Chondrocyte (in vitro differentiated cells): ENCODE results near the gene TAX1BP1. TPM values are rescaled to one million over a fixed set of nuclear protein-coding genes. Genes with fewer than 3 reads are reported as not detected.

Experiments
- DNase-seq: peaks from one replicate; pipeline ENCODE4 v3.0.0; 2021; ENCODE audit warnings: mixed read lengths, low spot score
- H3K27ac Mint-ChIP-seq: one replicate; pipeline ENCODE4 v1.8.0; 2021; ENCODE audit warnings: mild to moderate bottlenecking, moderate library complexity, mixed read lengths; ENCODE audit not compliant: unreplicated experiment
- H3K27me3 Mint-ChIP-seq: 2 replicates; pipeline ENCODE4 v1.8.0; 2021; ENCODE audit warnings: low read depth, mixed read lengths
- H3K36me3 Mint-ChIP-seq: 2 replicates; pipeline ENCODE4 v1.8.0; 2021; ENCODE audit warnings: low read depth, mixed read lengths
- H3K4me1 Mint-ChIP-seq: 2 replicates; pipeline ENCODE4 v1.8.0; 2021; ENCODE audit warnings: low read depth, mild to moderate bottlenecking, mixed read lengths
- H3K4me3 Mint-ChIP-seq: one replicate; pipeline ENCODE4 v1.8.0; 2021; ENCODE audit warnings: mild to moderate bottlenecking, moderate library complexity, mixed read lengths; ENCODE audit not compliant: unreplicated experiment
- H3K9me3 Mint-ChIP-seq: 2 replicates; pipeline ENCODE4 v1.8.0; 2021; ENCODE audit warnings: low read depth, mixed read lengths
- long read RNA-seq: library from polyadenylated mRNA; stranded (forward); transcript quantifications from one replicate; pipeline ENCODE4 v2.0.0, GENCODE V29; 2021
- total RNA-seq: library from RNA; stranded (reverse); gene quantifications from 3 replicates; pipeline ENCODE4 v1.2.1, GENCODE V29; 2021
- TF ChIP-seq, protein P1 (sequence below): fragments of 200-600 bp; sonication (generic); IDR thresholded peaks from 2 replicates; pipeline ENCODE4 v1.5.0; 2021; ENCODE audit warnings: antibody characterized with exemption, mild to moderate bottlenecking, moderate library complexity

The TAX1BP1 gene
- 86.5 to 91.3 TPM (median 90.6 TPM) in 3 replicates for total RNA-seq
- long read RNA-seq, transcript TAX1BP1-201 (17 exons, 2,478 nt): major isoform, 221 of 334 reads
- long read RNA-seq, transcript TAX1BP1-202 (17 exons, 2,892 nt): minor isoform, 41 of 334 reads
- long read RNA-seq, partial matches to known transcripts: 14 of 334 reads
- long read RNA-seq, other reads (novel, unspliced or antisense): 55 of 334 reads

DNA sequence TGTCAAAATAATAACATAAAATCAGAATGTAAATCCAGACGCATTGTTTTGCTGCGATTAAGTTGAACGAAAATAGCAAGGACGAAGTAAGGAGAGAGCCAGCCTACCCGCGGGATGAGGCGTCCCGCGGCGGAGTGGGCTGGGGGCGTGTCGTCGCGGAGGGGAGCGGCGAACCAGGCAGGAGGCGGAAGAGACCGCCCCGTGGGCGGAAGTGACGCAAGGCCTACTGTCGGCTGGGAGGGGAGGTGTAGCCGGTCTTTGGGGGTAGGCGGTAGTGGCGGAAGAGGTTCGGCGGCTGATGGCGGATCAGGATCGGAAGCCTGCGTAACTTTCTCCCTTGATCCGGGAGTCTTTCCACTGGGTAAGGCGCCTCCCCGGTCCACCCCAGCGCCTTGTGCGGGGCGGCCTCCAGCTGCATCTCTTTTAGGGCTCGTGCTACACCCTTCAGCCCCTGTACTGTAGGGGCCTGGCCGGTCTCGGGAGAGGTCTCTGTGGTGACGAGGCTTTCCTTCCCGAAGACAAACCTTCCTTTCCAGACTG lies at the start of gene TAX1BP1:
TSS of gene TAX1BP1 (plus strand) at position 254 of the 540 bp plus-strand sequence. CDS start 8,363 bp downstream, outside the sequence.
- Mint-ChIP-seq H3K4me1 (peaks cover 42% of the 10 kb centered on the region), H3K36me3 (peaks cover 2% of the 10 kb centered on the region), H3K9me3 (no peaks in the 10 kb centered on the region), H3K4me3 (peak within 1 kb of the TSS; percentile 89), H3K27me3 (no peaks in the 10 kb centered on the region), H3K27ac (peak within 1 kb of the TSS; percentile 99)
- DNase-seq: peak; percentile 96
- TF ChIP-seq, protein P1, sequence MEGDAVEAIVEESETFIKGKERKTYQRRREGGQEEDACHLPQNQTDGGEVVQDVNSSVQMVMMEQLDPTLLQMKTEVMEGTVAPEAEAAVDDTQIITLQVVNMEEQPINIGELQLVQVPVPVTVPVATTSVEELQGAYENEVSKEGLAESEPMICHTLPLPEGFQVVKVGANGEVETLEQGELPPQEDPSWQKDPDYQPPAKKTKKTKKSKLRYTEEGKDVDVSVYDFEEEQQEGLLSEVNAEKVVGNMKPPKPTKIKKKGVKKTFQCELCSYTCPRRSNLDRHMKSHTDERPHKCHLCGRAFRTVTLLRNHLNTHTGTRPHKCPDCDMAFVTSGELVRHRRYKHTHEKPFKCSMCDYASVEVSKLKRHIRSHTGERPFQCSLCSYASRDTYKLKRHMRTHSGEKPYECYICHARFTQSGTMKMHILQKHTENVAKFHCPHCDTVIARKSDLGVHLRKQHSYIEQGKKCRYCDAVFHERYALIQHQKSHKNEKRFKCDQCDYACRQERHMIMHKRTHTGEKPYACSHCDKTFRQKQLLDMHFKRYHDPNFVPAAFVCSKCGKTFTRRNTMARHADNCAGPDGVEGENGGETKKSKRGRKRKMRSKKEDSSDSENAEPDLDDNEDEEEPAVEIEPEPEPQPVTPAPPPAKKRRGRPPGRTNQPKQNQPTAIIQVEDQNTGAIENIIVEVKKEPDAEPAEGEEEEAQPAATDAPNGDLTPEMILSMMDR: no peak

DNA sequence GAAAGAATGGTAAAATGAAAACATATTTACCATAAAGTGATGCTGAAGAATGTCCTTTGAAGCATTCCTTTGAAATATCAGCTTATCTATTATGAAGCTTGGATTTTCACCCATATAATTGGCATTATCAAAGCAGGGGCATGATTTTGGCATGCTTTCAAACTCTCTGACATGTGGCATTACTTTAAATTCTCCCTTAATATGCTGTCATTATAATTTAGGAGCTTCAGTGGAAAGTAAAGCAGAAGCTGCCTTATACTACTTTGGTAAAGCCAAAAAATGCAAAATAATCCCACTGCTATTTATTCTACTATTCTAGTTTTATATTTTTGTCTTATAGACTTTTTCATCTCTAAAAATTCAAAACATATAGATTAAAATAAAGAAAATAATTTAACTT lies 49.3 kb upstream of the TAX1BP1 start:
- no peaks in the 10 kb centered on the region for H3K36me3 Mint-ChIP-seq
- H3K4me3 Mint-ChIP-seq: no peak overlapping the region
- no peaks in the 10 kb centered on the region for H3K4me1 Mint-ChIP-seq
- TF ChIP-seq, protein P1: no peak
- no peak for DNase-seq
- H3K27ac Mint-ChIP-seq: no peak overlapping the region
- no peaks in the 10 kb centered on the region for H3K27me3 Mint-ChIP-seq
- peaks cover 7% of the 10 kb centered on the region for H3K9me3 Mint-ChIP-seq

DNA sequence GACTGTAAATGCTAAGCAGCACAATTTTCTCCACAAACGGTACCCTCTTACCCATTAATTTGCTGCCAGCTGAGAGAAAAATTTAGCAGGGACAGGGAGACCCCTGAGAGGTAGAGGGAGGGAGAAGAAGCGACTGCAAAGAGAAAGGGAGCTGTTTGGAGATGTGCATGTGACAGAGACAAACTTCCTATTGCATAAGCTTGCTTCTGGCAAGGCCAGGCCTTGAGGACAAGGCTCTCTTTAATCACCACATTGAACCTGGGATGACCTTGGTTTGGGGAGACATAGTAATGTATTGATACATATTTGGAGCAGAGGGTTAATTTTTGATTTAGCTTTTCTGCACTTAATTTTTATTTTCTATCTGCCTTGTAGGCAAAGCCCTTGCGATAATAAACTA lies 46.2 kb upstream of the TAX1BP1 start:
- Mint-ChIP-seq H3K36me3 (no peaks in the 10 kb centered on the region), H3K27me3 (no peaks in the 10 kb centered on the region), H3K4me3 (no peak overlapping the region), H3K27ac (no peak overlapping the region), H3K9me3 (no peaks in the 10 kb centered on the region), H3K4me1 (no peaks in the 10 kb centered on the region)
- TF ChIP-seq, protein P1: no peak
- DNase-seq: no peak

DNA sequence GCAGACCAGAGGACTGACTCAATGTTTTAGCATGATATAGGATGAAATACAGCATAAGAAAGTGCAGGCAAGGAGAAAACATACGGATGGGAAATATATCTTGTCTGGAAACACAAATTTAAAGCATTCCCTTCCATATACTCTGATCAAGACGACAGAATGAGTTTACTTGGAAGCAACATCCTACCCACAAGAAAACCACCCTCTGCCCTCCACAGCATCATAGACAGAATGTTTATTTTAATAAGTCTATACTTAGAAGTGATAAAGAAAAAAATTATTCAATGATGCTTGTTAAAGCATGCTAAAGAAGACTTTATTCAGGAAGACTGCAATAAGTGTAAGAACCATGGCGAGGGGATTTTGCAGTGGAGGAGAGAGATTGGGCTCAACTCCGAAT lies 44.9 kb upstream of the TAX1BP1 start:
- H3K9me3 Mint-ChIP-seq: no peaks in the 10 kb centered on the region
- no peaks in the 10 kb centered on the region for H3K27me3 Mint-ChIP-seq
- no peak overlapping the region for H3K4me3 Mint-ChIP-seq
- H3K36me3 Mint-ChIP-seq: no peaks in the 10 kb centered on the region
- H3K27ac Mint-ChIP-seq: no peak overlapping the region
- TF ChIP-seq, protein P1: no peak
- H3K4me1 Mint-ChIP-seq: no peaks in the 10 kb centered on the region
- no peak for DNase-seq

DNA sequence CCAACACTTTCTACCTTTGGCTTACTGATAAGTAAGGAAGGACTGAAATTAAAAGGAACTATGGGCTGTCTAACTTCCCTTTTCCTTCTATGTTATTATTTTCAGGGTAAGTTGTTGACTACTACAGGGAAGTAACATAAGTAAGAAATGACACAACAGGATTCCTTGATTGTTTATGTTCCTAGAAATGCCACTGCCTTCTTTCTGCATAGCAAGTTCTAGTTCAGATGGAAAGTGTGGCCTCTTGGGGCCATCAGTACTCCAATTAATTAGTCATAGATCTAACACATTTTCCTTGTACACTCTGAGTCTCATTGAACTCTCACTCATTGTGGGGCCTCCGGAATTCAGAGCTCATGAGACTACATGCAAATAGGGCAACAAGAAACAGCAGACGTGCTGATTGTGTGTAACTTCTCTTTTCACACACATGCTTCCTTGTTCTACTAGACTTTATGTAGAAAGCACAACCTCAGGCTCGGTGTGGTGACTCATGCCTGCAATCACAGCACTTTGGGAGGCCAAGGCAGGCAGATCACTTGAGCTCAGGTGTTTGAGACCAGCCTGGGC lies 42.0 kb upstream of the TAX1BP1 start:
- no peak for DNase-seq
- Mint-ChIP-seq H3K4me1 (no peaks in the 10 kb centered on the region), H3K27me3 (no peaks in the 10 kb centered on the region), H3K9me3 (no peaks in the 10 kb centered on the region), H3K27ac (no peak overlapping the region), H3K36me3 (no peaks in the 10 kb centered on the region), H3K4me3 (no peak overlapping the region)
- TF ChIP-seq, protein P1: no peak
